Measurements from ENCODE around the gene CMTM8.
"Not testable (repeated sequence)": the region's sequence is repeated elsewhere in the genome, so short reads cannot be mapped to it uniquely, and the experiment has no call there.

CMTM8 gene

DNA sequence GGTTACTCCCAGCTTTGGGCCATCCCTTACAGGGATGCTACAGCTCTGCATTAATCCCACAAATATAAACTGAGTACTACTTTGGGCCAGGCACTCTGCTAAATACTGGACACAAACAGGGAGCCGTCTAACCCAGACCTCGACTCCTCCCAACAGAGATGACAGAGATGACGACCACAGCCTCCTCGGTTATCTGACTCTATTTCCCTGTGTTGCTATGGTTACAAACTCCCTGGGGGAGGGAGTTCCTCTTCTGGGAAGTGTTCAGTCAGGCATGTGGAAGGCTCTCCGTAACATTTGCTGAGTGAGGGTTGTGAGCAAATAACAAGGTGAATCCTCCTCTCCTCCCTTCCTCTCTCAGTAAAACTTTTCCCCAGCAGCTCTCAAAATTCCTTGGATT, 146.5 kb downstream of the CMTM8 start:
- DNase-seq (ENCODE audit: low read depth) = no peak
- no peak overlapping the region for H3K4me3 ChIP-seq (ENCODE audit: low read length)
- no peak overlapping the region for H3K9ac ChIP-seq (ENCODE audit: low read length)
- peaks cover 4% of the 10 kb centered on the region for H3K4me1 ChIP-seq (ENCODE audit: control insufficient read depth, insufficient read depth, low read length)
- H3K36me3 ChIP-seq (ENCODE audit: control insufficient read depth, insufficient read depth, low read length, severe bottlenecking) = no peaks in the 10 kb centered on the region
- H3K9me3 ChIP-seq (ENCODE audit: control insufficient read depth, low read length) = peaks cover 4% of the 10 kb centered on the region
- peaks cover 18% of the 10 kb centered on the region for H3K27me3 ChIP-seq (replicated peaks; ENCODE audit: control insufficient read depth, insufficient read depth, low read length)

DNA sequence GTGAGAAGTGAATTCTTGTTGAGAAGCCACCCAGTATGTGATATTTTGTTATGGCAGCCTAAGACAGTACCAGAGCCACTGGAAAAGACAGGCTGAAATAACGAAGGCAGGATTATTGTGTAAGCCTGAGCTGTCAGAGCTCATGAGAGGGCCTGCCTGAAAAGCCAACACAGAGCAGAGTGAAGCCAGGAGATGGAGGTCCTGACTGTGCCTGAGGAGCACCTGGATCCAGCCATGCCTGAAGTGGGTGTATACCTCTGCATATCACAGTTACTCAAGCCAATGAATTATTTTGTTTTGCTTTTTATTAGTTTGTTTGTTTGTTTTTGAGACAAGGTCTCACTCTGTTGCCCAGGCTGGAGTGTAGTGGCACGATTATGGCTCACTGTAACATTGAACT, 149.0 kb downstream of the CMTM8 start:
- H3K9me3 ChIP-seq (ENCODE audit: control insufficient read depth, low read length) = peaks cover 4% of the 10 kb centered on the region
- no peak overlapping the region for H3K9ac ChIP-seq (ENCODE audit: low read length)

DNA sequence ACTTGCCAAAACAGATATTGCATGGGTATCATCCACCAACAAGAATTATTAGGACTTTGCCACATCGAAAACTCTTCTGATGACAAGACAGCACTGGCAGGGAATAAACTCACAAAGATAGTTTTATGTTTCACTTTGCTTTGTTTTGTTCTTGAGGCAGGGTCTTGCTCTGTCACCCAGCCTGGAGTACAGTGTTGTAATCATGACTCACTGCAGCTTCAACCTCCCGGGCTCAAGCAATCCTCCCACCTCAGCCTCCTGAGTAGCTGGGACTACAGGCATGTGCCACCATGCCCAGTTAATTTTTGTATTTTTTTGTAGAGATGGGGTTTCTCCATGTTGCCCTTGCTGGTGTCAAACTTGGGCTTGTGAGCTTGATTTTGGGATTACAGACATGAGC, 151.1 kb downstream of the CMTM8 start:
- H3K27me3 ChIP-seq (replicated peaks; ENCODE audit: control insufficient read depth, insufficient read depth, low read length); H3K36me3 ChIP-seq (ENCODE audit: control insufficient read depth, insufficient read depth, low read length, severe bottlenecking); H3K9me3 ChIP-seq (ENCODE audit: control insufficient read depth, low read length); H3K9ac ChIP-seq (ENCODE audit: low read length); H3K4me3 ChIP-seq (ENCODE audit: low read length); DNase-seq (ENCODE audit: low read depth): not testable (repeated sequence)
- H3K4me1 ChIP-seq (ENCODE audit: control insufficient read depth, insufficient read depth, low read length) = peaks cover 15% of the 10 kb centered on the region

More for the DNA sequence above, 149.0 kb downstream of the CMTM8 start:
- no peaks in the 10 kb centered on the region for H3K36me3 ChIP-seq (ENCODE audit: control insufficient read depth, insufficient read depth, low read length, severe bottlenecking)
- no peak for DNase-seq (ENCODE audit: low read depth)
- no peak overlapping the region for H3K4me3 ChIP-seq (ENCODE audit: low read length)
- H3K4me1 ChIP-seq (ENCODE audit: control insufficient read depth, insufficient read depth, low read length) = peaks cover 8% of the 10 kb centered on the region
- peaks cover 12% of the 10 kb centered on the region for H3K27me3 ChIP-seq (replicated peaks; ENCODE audit: control insufficient read depth, insufficient read depth, low read length)

DNA sequence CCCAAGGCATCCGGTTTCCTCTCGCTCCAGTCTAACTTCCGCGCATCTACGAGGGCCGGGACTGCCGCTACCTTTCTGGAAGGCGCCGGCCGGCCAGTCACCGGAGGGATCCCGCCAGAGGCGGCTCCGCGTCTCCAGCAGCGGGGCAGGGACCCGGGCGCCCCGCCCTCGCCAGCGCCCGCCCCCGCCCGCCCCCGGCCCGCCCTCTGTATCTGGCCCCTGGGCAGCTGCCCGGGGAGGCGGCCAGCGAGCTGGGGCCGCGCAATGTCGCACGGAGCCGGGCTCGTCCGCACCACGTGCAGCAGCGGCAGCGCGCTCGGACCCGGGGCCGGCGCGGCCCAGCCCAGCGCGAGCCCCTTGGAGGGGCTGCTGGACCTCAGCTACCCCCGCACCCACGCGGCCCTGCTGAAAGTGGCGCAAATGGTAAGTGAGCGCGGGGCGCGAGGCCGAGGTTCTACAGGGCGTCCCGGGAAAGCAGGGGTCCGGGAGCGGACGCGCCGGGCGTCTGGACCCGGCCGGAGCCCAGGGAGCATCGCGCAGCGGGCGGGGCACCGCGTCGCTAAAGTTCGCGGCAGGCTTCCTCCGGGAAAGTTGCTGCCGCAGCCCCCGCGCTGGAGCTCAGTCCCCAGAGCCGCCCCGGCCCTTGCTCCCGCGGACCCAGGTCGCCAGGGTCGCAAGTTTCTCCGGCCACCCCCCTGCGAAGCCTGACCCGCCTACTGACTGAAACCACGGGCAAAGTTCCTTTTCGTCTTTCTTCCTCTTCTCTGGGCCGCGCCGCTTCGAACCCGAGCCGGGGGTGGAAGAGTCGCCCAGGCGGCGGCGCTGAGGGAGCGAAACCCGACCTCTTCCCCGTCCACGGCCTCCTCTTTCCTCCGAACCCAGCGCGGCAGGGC, 153.4 kb downstream of the CMTM8 start, which contains the start of gene CMTM7:
Gene CMTM7 (plus strand): TSS at position 211 of the 893 bp plus-strand sequence. CDS start 54 bp downstream, at position 265.
- H3K4me1 ChIP-seq (ENCODE audit: control insufficient read depth, insufficient read depth, low read length) = peaks cover 18% of the 10 kb centered on the region
- H3K9me3 ChIP-seq (ENCODE audit: control insufficient read depth, low read length) = no peaks in the 10 kb centered on the region
- H3K4me3 ChIP-seq (ENCODE audit: low read length) = peak within 1 kb of the TSS; percentile 92
- no peaks in the 10 kb centered on the region for H3K27me3 ChIP-seq (replicated peaks; ENCODE audit: control insufficient read depth, insufficient read depth, low read length)
- DNase-seq (ENCODE audit: low read depth) = peak; percentile 82
- H3K9ac ChIP-seq (ENCODE audit: low read length) = peak within 1 kb of the TSS; percentile 97
- no peaks in the 10 kb centered on the region for H3K36me3 ChIP-seq (ENCODE audit: control insufficient read depth, insufficient read depth, low read length, severe bottlenecking)

DNA sequence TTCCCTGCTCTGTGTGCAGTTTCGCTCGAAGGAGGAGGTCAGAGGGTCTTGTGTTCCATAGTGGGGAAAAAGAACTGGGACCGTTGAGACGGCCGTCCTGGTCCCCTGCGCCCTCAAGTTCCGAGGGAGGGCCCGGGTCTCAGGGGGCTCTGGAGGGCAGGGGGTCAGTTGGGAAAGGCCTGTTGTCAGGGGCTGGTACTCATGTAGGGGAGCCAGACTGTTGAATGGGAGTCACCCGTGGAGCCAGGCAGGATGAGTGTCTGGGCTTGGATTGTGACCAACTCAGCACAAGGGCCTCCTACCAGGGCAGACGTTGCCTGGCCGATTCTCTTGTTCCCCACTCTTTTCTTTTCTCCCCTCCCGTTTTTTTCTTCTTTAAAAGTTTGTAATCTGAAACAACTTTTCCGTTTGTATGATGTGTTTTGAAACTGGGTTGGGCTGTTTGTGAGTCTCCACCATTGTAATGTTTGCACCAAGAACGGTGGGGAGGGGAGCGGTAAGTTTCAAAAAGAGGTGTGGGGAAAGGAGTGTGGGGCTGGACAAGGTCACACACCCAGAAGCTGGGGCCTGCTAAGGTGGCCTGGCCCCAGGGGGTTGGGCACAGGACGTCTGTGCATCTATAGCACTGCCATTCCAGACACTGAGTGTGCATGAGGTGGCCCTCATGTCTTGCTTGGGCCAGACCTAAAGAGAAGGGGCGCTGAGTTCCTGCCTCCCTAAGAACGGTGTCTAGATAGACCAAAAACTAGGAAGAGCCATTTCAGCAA, 154.2 kb downstream of the CMTM8 start:
- Histone ChIP-seq H3K36me3 (ENCODE audit: control insufficient read depth, insufficient read depth, low read length, severe bottlenecking) (no peaks in the 10 kb centered on the region), H3K27me3 (replicated peaks; ENCODE audit: control insufficient read depth, insufficient read depth, low read length) (no peaks in the 10 kb centered on the region), H3K4me1 (ENCODE audit: control insufficient read depth, insufficient read depth, low read length) (peaks cover 18% of the 10 kb centered on the region), H3K9me3 (ENCODE audit: control insufficient read depth, low read length) (no peaks in the 10 kb centered on the region), H3K9ac (ENCODE audit: low read length) (peak overlapping the region; percentile 97), H3K4me3 (ENCODE audit: low read length) (peak overlapping the region; percentile 92)
- peak; percentile 86 for DNase-seq (ENCODE audit: low read depth)

DNA sequence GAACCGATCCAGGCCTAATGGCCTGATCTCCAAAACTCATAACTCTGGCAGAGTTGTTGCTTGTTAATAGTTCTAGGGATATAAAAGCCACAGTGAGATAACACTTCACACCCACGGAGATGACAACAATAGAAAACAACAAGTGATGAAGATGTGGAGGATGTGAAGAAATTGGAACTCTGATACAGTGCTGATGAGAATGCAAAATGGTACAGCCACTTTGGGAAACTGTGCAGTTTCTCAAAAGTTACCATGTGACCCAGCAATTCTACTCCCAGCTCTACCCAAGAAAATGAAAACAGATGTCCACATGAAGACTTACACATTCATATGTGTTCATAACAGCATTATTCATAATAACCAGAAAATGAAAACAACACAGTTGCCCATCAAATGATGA, 157.0 kb downstream of the CMTM8 start:
- DNase-seq (ENCODE audit: low read depth) = peak; percentile 55
- no peaks in the 10 kb centered on the region for H3K9me3 ChIP-seq (ENCODE audit: control insufficient read depth, low read length)
- H3K4me1 ChIP-seq (ENCODE audit: control insufficient read depth, insufficient read depth, low read length) = peaks cover 21% of the 10 kb centered on the region
- no peak overlapping the region for H3K9ac ChIP-seq (ENCODE audit: low read length)
- H3K36me3 ChIP-seq (ENCODE audit: control insufficient read depth, insufficient read depth, low read length, severe bottlenecking) = no peaks in the 10 kb centered on the region
- H3K4me3 ChIP-seq (ENCODE audit: low read length) = no peak overlapping the region
- H3K27me3 ChIP-seq (replicated peaks; ENCODE audit: control insufficient read depth, insufficient read depth, low read length) = no peaks in the 10 kb centered on the region

DNA sequence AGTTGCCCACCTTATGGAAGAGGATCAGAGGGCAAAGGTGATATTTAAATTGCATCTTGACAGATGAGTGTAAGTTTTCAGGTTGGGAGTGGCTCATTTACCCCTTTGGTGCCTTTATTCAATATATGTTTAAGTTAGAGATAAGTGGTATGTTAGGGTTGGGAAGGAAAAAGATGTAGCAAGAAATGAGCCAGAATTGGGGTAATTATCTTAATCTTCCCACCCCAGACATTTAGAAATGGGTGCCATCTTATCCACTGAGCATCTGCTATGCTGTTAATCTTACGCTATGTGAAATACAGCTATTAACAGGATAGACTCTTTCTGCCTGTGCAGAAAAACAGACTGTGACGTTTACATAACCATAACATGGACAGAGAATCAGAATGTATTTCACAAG, 159.5 kb downstream of the CMTM8 start:
- H3K9me3 ChIP-seq (ENCODE audit: control insufficient read depth, low read length) = no peaks in the 10 kb centered on the region
- H3K27me3 ChIP-seq (replicated peaks; ENCODE audit: control insufficient read depth, insufficient read depth, low read length) = no peaks in the 10 kb centered on the region
- H3K9ac ChIP-seq (ENCODE audit: low read length) = no peak overlapping the region
- DNase-seq (ENCODE audit: low read depth) = no peak
- H3K4me1 ChIP-seq (ENCODE audit: control insufficient read depth, insufficient read depth, low read length) = peaks cover 22% of the 10 kb centered on the region
- H3K36me3 ChIP-seq (ENCODE audit: control insufficient read depth, insufficient read depth, low read length, severe bottlenecking) = no peaks in the 10 kb centered on the region
- no peak overlapping the region for H3K4me3 ChIP-seq (ENCODE audit: low read length)

DNA sequence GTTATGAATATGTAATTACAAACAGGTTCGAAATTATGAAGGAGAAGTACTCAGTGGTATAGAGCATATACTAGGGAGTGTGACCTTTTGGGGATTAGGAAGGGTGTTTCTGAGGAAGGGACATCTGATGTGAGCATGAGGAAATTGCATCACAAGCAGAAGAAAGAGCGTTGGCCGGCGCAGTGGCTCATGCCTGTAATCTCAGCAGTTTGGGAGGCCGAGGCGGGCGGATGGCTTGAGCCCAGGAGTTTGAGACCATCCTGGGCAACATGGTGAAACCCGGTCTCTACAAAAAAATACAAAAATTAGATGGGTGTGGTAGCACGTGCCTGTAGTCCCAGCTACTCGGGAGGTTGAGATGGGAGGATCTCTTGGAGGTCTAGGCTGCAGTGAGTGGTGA, 160.1 kb downstream of the CMTM8 start:
- Histone ChIP-seq H3K9me3 (ENCODE audit: control insufficient read depth, low read length) (no peaks in the 10 kb centered on the region), H3K9ac (ENCODE audit: low read length) (no peak overlapping the region), H3K4me1 (ENCODE audit: control insufficient read depth, insufficient read depth, low read length) (peaks cover 17% of the 10 kb centered on the region), H3K27me3 (replicated peaks; ENCODE audit: control insufficient read depth, insufficient read depth, low read length) (no peaks in the 10 kb centered on the region), H3K36me3 (ENCODE audit: control insufficient read depth, insufficient read depth, low read length, severe bottlenecking) (no peaks in the 10 kb centered on the region), H3K4me3 (ENCODE audit: low read length) (no peak overlapping the region)
- no peak for DNase-seq (ENCODE audit: low read depth)

DNA sequence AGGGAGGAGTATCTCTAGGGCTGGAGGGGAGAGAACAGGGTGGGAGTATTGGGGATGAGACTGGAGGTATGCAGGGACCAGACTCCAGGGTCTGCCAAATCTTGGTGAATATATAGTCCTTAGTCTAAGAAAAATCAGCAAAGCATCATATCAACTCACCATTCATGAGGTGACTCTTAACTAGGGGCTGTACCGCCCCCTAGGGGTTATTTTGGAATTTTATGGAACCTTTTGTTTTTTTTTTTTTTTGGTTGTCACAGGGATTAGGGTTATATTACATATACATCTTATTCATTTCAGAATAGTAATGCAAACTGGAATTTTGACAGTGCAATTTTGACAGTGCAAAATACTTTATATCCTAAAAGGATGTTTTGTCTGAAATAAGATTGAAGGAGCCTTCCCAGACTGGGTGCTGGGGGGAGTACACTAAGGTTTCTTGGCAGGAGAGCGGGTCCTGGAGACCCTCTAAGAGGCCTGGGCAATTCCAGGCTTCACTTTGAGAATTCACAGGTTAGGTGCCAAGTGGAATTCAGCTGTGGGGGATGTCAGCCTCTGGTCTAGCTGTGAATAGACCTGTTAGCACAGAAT, 160.6 kb downstream of the CMTM8 start:
- Histone ChIP-seq H3K9me3 (ENCODE audit: control insufficient read depth, low read length) (no peaks in the 10 kb centered on the region), H3K4me3 (ENCODE audit: low read length) (no peak overlapping the region), H3K4me1 (ENCODE audit: control insufficient read depth, insufficient read depth, low read length) (peaks cover 17% of the 10 kb centered on the region), H3K36me3 (ENCODE audit: control insufficient read depth, insufficient read depth, low read length, severe bottlenecking) (no peaks in the 10 kb centered on the region), H3K27me3 (replicated peaks; ENCODE audit: control insufficient read depth, insufficient read depth, low read length) (no peaks in the 10 kb centered on the region), H3K9ac (ENCODE audit: low read length) (no peak overlapping the region)
- peak; percentile 79 for DNase-seq (ENCODE audit: low read depth)

DNA sequence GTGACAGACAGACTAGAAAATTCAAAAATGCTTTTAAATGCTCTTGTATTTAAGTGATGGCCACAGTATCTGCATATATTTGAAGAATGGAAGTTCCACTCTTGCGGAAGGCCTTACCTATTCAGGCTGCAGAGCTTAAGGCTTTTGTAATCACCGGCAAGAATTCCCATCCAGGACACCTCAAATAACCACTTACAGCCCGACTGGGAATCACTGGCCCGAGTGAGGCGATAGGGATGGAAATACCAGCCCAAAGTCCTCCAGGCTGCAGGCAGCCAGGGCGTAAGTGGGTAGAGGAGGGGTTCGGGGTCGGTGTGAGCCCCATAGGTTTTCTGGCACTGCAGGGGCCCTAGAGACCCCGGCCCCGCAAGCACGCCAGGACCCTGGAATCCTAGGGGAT, 162.6 kb downstream of the CMTM8 start:
- peak; percentile 7 for DNase-seq (ENCODE audit: low read depth)
- no peaks in the 10 kb centered on the region for H3K27me3 ChIP-seq (replicated peaks; ENCODE audit: control insufficient read depth, insufficient read depth, low read length)
- no peaks in the 10 kb centered on the region for H3K36me3 ChIP-seq (ENCODE audit: control insufficient read depth, insufficient read depth, low read length, severe bottlenecking)
- peak overlapping the region; percentile 84 for H3K9ac ChIP-seq (ENCODE audit: low read length)
- peak overlapping the region; percentile 81 for H3K4me3 ChIP-seq (ENCODE audit: low read length)
- no peaks in the 10 kb centered on the region for H3K9me3 ChIP-seq (ENCODE audit: control insufficient read depth, low read length)
- peaks cover 11% of the 10 kb centered on the region for H3K4me1 ChIP-seq (ENCODE audit: control insufficient read depth, insufficient read depth, low read length)

DNA sequence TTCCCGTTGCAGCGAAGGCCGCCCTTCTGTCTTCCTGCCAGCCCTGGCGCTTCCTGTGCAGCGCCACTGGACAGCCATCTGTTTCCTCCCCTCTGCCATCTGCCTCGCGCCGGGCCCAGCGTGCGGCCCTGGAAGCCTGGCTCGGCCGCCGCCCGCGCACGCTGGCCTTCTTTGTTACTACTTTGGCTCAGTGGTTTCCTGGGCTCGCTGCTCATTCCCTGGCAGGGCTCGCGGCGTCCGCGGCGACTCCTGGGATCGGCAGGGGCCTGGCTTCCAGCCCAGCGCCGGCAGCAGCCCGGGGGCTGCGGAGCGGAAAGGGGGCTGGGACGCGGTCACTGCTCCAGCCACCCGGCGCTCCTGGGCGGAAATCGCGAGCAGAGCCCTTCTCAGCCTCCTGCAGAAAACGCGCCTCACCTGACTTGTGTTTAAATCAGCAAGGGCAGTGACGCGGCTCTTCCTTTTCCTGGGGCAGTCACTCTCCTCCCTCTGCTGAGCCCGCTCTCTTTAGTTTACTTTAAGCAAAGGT, 163.1 kb downstream of the CMTM8 start:
- Histone ChIP-seq H3K9ac (ENCODE audit: low read length) (peak overlapping the region; percentile 84), H3K4me3 (ENCODE audit: low read length) (peak overlapping the region; percentile 81), H3K9me3 (ENCODE audit: control insufficient read depth, low read length) (no peaks in the 10 kb centered on the region), H3K4me1 (ENCODE audit: control insufficient read depth, insufficient read depth, low read length) (peaks cover 11% of the 10 kb centered on the region), H3K36me3 (ENCODE audit: control insufficient read depth, insufficient read depth, low read length, severe bottlenecking) (no peaks in the 10 kb centered on the region), H3K27me3 (replicated peaks; ENCODE audit: control insufficient read depth, insufficient read depth, low read length) (no peaks in the 10 kb centered on the region)
- peak; percentile 83 for DNase-seq (ENCODE audit: low read depth)

Data from adipocyte (in vitro differentiated cells).